ENCODE results near the gene SHC4.
"Not testable (repeated sequence)": the region's sequence is repeated elsewhere in the genome, so short reads cannot be mapped to it uniquely, and the experiment has no call there.

SHC4 gene

DNA sequence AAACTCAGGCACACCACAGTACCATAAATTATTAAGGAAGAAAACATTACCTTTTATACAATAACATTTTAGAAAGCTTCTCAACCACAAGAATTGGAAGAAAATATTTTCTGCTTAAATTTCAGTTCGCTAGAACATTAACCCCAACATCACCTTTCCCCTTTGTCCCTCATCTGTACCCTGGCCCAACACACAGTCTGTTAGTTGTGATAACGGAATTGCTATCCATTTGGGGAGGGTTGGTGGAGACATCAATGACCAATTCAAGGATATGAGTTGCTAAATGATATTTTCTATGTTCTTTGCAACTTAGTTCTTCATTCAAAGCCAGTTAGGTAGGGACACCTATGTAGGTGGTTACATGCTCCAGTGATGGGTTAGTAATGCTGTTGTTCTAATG is 80.0 kb downstream of the SHC4 start:
- no peak for DNase-seq (ENCODE audit: low read depth)

DNA sequence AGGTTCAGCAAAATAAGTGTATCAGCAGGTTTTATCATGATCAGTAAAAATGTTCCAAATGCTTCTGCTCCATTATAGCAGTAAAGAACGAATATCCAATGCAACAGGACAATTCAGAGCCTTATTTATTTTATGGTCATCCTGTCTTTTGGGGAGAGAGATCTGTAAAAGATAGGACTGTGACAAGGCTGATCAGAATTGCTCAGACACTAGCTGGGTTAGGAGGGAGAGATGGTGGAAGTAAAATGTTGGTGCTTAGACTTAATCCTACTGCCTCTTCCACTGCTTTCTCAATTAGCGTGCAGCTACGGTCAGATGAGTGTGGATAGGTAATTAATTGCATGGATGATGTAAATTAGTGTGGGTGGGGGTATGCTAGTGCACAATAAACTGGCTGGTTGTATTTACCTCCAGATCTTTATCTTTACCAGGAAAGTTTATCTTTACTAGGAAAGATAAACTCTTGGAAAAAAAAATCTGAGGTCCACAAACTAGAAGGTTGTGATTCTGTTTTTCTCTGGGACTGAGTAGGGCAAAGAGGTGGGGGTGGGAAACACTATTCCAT is 83.6 kb downstream of the SHC4 start:
- no peak for DNase-seq (ENCODE audit: low read depth)

DNA sequence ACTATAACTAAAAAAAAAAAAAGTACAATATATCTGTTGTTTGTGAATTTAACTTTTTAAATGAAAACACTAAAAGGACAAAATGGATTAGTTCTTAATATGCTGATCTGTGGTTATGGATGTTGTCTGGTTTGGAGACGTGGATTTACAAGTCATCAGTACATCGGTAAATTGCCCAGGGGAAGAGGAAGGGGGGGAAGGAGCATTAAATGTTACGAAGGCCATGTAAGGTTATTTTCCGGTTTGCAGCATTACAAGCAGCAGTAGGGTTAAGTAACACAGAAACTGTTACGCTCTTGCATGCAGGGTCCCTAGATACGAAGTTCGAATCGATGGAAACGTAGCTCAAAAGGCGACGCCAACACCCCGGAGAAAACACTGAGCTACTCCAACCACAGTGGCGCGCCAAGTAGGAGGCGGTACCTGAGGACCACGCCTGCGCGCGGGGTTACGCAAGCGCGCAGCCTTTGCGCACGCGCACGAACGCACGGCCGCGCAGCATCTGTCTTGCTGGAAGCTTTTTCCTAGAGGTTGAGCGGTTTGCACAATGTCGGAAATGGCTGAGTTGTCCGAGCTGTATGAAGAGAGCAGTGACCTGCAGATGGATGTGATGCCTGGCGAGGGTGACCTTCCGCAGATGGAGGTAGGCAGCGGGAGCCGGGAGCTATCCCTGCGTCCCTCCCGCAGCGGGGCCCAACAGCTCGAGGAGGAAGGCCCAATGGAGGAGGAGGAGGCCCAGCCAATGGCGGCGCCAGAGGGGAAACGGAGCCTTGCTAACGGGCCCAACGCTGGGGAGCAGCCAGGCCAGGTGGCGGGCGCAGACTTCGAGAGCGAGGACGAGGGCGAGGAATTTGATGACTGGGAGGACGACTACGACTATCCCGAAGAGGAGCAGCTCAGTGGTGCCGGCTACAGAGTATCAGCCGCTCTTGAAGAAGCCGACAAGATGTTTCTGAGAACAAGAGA is 85.8 kb downstream of the SHC4 start, which contains the start of gene EID1:
TSS of gene EID1 (plus strand) at position 505 of the 966 bp plus-strand sequence. CDS start at position 548, 43 bp downstream.
- DNase-seq (ENCODE audit: low read depth) = peak; percentile 75

DNA sequence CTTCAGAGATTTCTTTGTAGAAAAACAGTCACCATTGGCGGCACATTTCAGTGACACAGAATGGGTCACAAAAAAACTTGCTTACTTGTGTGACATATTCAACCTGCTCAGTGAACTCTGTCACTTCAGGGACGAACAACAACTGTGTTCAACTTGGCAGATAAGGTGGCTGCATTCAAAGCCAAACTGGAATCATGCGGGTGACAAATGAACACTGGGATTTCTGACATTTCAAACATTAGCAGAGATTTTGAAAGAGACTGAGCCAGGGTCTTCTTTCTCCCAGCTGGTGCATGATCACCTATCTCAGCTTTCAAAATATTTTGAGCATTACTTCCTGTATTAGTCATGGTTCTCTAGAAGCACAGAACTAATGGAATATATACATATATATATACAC is 87.7 kb downstream of the SHC4 start:
- DNase-seq (ENCODE audit: low read depth) = no peak

DNA sequence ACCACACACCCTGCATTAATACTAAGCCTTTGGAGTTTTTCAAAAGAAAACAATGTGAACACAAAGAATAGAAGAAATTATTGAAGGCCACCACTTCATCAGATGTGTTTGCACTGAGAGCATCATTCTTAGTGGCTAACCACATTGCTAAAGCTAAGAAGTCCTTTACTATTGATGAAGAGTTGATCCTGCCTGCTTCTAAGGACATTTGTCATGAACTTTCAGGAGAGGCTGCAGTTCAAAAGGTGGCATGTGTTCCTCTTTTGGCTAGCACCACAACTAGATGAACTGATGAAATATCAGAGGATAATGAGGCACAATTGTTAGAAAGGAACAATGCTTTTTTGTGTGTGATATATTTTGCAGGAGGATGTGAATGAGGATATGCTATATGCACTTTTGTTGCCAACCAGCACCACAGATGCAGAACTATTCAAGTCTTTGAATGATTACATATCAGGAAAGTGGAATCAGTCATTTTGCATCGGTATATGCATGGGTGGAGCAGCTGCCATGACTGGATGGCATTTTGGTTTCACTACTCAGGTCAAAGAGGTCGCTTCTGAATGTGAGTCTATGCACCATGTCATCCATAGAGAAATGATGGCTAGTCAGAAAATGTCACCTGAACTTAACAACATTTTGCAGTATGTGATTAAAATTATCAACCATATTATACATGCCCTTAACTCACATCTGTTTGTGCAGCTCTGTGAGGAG is 88.3 kb downstream of the SHC4 start:
- no peak for DNase-seq (ENCODE audit: low read depth)

DNA sequence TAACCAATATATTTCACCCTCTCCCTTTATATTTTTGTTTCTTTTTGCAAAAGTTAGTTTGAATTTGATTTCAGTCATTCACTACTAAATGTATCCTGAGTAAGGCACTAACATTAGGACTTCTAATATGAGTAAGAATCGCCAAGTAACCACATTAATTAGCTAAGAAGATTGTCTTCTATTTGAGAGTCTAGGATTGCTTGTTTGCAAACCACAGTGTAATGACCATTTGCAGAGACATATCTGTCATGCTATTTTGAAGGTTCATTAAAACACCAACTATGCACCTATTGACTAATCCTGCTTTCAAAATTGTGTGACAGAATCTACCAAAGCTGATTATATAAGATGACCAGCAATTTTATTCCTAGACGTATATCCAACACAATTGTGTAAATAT is 91.1 kb downstream of the SHC4 start:
- DNase-seq (ENCODE audit: low read depth) = no peak

DNA sequence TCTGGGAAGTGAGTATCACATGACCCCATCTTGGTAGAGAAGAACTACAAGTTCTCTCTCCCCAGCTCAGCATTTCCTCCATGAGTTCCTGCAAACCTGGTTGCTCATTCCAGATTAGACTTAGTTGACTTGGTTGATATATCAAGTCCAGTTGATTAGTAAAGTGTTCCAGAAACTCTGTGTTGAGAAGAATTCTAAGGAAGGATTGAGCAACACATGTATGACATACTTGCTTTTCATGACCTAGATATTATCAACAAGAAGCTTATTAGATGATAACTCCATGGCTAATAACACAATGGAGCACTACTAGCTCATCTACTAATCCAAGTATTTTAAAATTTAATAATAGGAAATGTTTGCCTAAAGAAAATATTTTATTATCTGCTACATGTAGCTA is 92.2 kb downstream of the SHC4 start:
- no peak for DNase-seq (ENCODE audit: low read depth)

DNA sequence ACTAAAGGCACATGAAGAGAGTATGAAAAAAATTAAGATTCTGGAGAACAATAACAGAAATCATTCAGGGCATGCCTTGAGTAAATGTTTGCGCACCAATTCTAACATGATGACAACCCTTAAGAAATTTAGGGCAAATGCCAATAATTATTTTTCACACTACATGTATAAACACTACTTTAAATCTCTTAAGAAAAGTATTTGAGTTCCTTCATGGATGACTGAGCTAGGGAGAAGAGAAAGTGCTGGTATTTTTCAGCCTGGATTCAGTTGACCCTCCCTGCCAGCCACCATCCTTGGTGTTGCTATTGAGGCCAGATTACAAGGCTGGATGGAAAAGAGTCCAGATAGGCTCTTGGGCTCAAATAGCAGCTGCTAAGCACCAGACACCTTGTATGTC is 93.8 kb downstream of the SHC4 start:
- no peak for DNase-seq (ENCODE audit: low read depth)

DNA sequence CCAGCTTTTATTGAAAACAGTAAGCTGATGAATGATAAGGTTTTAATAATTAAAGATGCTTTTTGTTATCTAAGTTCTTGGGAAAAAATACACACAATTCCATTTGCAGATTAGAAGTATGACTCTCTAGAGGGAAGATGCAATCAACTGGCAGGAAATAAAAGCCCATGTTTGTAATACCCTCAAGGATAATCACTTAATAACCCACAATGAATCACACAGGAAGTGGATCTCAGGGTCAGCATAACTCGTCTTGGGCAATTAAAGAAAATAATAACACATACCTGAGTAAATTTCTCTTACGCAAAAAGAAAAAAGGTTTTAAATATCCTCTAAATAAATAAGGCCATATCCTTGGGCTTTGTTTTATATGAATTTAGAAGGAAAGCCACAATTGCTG is 95.2 kb downstream of the SHC4 start:
- no peak for DNase-seq (ENCODE audit: low read depth)

DNA sequence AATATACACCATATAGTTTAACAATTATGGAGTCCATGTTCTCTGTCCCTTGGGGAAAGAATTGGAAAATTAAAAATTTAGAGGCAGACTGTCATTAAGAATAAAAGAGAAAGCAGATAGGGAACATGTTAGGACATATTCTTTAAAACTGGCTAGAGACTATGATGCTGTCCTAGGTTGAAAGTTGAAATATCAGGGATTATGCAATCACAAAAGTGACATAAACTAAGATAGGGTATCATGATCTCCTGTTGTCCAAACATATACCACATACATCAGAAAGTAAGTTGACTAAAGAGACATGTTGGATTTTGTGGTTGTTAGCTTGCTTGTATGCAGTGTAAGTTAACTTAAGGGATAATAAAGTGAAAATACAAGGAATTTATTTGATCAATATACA is 95.7 kb downstream of the SHC4 start:
- DNase-seq (ENCODE audit: low read depth) = no peak

DNA sequence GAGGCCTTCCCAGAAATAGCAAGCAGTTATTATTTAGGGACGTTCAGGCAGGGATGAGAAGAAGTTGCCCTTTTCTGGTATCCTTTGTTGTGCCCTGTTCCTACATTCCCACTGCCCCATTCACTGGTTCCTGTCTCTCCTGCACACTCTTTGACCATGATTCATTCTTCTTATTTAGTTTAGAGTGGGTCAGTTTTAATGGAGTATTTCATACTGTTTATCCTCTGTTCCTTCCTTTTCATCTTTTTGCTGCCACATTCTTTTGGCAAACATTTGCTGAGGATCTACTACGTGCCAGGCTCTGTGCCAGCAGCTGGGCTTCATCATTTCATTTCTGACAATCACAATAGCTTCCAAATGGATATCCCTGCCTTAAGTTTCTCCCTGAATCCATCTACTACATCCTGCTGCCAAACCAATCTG is 97.6 kb downstream of the SHC4 start:
- DNase-seq (ENCODE audit: low read depth) = no peak

DNA sequence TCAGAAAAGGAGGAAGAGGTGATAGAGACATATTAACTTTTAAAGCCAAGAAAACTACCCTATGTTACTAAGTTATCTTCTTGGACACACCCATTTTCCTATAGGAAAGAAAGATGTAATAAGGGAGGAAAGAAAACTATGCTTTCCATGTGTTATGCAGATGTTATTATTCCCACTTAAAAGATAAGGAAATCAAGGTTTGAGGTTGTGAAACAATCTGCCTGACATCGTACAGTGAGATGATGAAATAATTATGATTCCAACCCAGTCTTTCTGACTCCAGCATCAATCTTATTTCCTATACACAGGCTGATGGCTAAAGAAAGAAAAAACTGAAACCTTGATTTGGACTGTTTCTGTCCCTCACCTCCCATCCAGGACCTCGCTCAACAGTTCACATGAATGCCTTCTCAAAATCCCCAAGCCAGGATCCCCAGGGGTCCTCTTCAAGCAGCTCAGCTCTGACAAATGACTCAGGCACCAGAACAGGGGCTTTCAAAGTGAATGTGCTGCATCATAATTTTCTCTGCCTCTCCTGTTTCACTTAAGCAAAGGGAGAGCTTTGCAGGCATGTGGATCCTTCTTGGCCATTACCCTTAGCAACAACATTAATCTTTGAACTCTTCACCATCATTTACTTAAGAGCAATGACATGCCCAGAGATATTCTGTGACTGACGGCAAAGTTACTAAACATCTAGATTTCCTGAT is 98.2 kb downstream of the SHC4 start:
- DNase-seq (ENCODE audit: low read depth) = no peak

DNA sequence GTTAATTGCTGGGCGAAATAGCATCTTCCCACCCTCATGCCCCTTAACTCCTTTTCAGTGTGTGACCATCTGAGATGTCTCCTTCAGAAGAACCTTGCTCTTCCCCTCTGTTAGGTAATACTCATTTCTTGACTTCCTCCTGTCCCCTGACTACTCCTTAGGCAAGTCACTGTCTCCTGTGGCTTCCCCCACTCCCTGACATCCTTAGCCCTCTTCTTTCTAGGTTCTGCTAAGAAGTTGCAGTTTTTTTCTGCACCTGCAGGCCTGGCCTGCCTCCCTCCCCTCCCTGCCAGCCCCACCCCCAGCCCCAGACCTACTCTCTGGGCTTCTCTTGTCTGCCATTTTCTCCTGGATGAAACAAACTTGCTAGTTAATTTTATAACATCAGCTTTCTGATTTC is 101.0 kb downstream of the SHC4 start:
- no peak for DNase-seq (ENCODE audit: low read depth)

DNA sequence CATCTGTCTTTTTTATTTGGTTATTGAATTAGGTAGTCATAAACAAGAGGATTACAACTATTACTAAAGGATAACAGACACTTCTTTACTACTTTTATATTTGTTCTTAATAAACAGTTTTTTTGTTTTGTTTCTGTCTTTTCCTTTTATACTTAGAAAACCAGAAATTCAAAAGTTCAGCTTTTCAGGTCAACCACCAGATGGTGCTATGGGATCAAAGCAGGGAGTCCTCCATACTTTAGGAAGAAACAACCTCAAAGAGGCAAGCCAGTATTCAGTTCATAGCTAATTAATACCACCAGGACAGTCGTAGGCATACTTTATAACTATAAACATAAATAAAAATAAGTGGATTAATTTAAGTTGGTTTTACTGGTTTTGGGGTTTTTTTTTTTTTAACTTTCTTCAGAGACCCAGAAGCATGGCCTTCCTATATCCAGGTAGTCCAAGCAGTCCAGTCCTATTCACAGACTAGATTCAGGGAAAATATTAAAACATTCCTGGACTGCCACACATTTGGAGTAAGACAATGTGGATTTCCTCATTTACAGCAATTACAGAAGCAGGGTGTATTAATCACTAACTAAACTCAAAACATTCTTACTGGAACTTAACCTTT is 101.8 kb downstream of the SHC4 start:
- no peak for DNase-seq (ENCODE audit: low read depth)

DNA sequence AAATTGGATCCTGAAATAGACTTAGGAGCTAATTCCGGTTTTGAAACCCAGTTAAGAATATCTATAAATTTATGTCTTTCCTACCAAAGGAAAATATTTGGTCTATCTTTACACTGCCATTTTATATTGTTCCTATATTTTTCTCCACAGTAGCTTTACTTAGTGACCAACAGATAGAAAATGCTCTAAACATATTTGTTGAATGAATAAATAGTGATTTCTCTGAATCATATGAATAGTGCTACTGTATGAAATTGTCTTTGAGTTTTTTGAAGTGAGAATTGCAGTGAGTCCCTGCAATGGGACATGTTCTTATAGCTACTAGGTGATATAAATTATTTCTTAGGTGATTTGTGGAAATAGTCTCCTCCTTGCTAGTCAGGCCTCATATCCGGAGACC is 104.3 kb downstream of the SHC4 start:
- DNase-seq (ENCODE audit: low read depth) = no peak

DNA sequence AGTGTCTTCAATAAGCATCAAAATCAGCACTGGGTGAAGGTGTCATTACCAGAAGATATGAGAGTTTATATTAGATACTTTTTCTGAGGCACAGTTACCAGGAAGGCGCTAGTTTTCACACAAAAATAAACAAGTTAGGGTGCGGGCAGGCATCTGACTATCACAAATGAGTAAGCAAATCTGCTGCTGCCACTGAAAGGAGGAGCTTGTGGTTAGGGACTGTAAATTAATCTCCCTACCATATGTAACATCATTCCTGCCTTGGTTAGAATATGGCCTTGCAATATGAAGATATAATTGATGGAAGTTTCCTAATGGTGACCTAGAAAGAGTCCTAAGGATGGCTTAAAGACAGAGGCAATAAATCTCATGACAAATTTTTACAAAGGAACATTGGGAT is 105.3 kb downstream of the SHC4 start:
- no peak for DNase-seq (ENCODE audit: low read depth)

DNA sequence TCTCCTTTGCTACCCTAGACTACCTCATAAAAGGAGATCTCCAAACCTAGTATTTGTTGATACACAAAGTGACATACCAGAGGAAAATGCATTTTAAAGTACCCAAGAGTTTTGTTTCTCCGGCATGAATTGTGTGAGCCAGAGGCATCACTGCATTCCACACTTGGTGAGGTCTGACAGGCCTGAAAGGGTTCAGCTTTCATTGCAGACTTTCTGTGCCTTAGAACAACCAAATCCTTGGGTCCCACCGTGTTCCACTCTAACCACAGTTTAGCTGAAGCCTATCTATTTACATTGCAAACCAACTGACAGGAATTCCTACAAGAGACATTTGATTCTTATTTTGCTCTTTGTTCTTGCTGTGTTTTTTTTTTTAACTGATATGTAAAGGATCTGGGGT is 106.8 kb downstream of the SHC4 start:
- no peak for DNase-seq (ENCODE audit: low read depth)

DNA sequence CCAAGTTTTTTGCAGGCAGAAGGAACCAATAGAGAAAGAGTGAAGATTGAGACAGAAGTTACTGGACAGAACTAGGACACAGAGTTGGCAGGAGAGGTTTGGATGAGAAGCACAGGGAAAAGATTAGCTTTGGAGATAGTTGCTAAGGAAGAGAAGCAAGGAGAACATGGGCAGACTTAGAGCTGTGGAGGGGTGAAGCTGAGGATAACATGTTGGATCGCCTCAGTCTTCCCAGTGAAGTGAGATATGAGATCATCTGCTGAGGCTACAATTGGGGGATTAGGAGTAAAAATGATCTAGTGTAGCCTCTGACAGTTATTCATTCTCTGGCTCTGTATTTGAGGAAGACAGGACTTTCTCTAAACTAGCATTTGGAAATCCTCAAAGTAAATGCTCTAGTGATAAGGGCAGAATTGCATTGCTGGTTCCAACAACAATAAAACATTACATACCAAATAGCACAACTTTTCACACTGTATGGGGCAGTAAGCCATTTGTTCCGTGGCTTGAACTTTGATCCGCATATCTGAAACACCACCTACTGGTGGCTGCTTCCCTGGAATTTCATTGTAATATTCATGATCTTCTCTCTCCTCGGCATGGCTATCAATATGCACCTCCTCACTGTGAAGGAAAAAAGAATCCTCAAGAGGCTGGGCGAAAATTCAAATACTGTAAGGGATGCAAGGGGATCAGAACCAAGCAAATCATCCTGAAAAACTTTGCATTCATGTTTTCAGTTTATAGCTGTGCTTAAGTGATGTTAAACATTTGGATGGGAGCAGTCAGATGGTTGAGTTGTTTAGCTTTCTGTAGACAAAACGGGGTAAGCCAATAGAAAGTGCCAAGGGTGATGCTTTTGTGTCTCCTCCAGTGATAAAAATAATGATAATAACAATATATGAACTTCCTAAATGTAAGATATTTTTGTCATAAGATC is 107.9 kb downstream of the SHC4 start:
- peak; percentile 67 for DNase-seq (ENCODE audit: low read depth)

DNA sequence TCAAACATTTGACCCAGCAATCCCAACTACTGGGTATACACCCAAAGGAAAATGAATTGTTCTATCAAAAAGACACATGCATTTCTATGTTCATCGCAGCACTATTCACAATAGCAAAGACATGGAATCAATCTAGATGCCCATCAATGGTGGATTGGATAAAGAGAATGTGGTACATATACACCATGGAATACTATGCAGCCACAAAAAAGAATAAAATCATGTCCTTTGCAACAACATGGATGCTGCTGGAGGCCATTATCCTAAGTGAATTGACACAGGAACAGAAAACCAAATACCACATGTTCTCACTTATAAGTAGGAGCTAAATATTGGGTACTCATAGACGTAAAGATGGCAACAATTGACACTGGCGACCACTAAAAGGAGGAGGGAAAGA is 109.3 kb downstream of the SHC4 start:
- DNase-seq (ENCODE audit: low read depth) = not testable (repeated sequence)

DNA sequence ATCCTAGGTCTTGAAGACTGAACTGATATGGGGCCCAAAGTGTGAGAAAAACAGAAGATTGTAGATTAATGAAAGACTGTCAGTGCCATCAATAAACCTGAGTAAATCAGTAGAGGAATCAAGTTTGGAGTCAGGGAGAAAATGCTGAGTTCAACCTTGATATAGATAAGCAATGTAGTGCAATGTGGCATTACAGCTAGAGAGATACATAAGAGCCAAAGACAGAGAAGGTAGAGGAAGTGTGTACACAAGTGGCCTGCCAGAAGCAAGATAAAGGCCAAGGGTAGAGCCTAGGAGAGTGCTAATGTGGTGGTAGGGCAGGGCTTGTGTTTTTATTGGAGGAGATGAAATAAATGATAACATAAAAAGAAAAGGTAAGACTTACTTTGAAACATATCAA is 111.8 kb downstream of the SHC4 start:
- DNase-seq (ENCODE audit: low read depth) = no peak

DNA sequence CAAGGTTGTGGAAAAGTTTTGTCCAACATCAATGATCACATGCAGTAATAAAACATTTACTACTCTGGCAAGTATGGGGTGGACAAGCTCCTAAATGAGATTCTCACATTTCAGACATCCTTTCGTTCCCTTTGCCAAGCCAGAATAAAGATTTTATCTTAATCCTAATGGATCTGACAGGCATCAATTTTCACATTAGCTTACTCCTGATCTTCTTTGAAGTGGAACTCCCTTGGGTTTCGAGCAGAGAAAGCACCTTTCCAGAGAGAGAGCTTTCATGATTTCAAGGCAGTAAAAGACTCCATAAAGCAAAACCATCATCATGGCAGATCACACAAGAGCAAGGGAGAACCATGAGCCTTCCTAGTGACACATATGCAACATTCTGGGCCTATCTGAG is 113.1 kb downstream of the SHC4 start:
- no peak for DNase-seq (ENCODE audit: low read depth)

All from GM04503 (cell line).